ENCODE data around the gene RB1. TPM values are rescaled to one million over a fixed set of nuclear protein-coding genes. Genes with fewer than 3 reads are reported as not detected.
A peak's percentile ranks its signal among the peaks of the same experiment; 100 is the strongest.
"Not testable (repeated sequence)": the region's sequence is repeated elsewhere in the genome, so short reads cannot be mapped to it uniquely, and the experiment has no call there.

Gene RB1
- total and polyA plus RNA-seq, 7 experiments from 2014 or later = 12.1 to 37.1 (median 18.5) TPM

DNA sequence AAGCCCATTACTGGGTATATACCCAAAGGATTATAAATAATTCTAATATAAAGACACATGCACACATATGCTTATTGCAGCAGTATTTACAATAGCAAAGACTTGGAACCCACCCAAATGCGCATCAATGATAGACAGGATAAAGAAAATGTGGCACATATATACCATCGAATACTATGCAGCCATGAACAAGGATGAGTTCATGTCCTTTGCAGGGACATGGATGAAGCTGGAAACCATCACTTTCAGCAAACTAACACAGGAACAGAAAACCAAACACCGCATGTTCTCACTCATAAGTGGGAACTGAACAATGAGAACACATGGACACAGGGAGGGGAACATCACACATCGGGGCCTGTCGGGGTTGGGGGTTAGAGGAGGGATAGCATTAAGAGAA is 118.5 kb downstream of the RB1 start:
- H3K4me3 Mint-ChIP-seq; H3K4me3 ChIP-seq (ENCODE audit: low read length); DNase-seq; H3K9me3 ChIP-seq (ENCODE audit: control insufficient read depth in 2 of 3, low read length in 3 of 3); intact Hi-C loops (cut with micrococcal nuclease); ATAC-seq; H3K4me1 ChIP-seq (ENCODE audit: control insufficient read depth in 2 of 2, insufficient read depth in 2 of 2, low read length in 2 of 2); H3K36me3 ChIP-seq (ENCODE audit: control insufficient read depth in 2 of 3, insufficient read depth in 3 of 3, low read length in 3 of 3); H3K27me3 ChIP-seq (ENCODE audit: control insufficient read depth in 2 of 2, insufficient read depth in 2 of 2, low read length in 2 of 2); H3K27me3 Mint-ChIP-seq; H3K27ac ChIP-seq (ENCODE audit: low read depth, low read length): not testable (repeated sequence)
- CTCF ChIA-PET = interaction anchor here (0.7 kb wide), 1 partner anchor 19 kb away, joined by 4 read pairs; no protein-coding TSS in a partner anchor
- Mint-ChIP-seq H3K4me1 (peaks cover 0 to 12% (median 3%) of the 10 kb centered on the region in 7 donors), H3K9me3 (peaks cover 0 to 39% (median 8%) of the 10 kb centered on the region in 11 donors), H3K36me3 (peaks cover 0 to 63% (median 17%) of the 10 kb centered on the region in 5 donors), H3K27ac (peak overlapping the region in 3 of 9 donors; percentile 21 to 59 (median 26))
- POLR2A ChIA-PET = interaction anchor here (0.6 kb wide), 2 partner anchors 8 to 114 kb away, joined by 3 read pairs; no protein-coding TSS in a partner anchor

DNA sequence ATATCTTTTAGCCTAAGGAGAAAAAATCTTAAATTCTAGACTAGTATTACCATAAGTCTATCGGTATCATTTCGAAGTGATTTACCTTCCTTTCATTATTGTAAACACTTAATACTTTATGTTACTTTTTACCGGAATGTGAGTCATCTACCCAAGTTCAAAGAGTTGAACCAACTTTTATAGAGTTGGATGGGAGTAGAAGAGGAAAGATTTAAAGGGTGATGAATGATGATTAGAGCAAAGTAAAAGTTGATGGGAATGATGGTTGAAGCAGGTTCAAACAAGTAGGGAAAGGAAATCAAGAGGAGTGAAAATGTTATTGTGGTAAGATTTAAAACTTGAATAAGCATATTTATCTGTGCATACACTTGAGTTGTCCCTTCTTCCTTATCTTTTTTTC is 120.7 kb downstream of the RB1 start:
- Histone ChIP-seq H3K36me3 (ENCODE audit: control insufficient read depth in 2 of 3, insufficient read depth in 3 of 3, low read length in 3 of 3) (no peaks in the 10 kb centered on the region), H3K9me3 (ENCODE audit: control insufficient read depth in 2 of 3, low read length in 3 of 3) (no peaks in the 10 kb centered on the region), H3K27ac (ENCODE audit: low read depth, low read length) (no peak overlapping the region), H3K4me1 (ENCODE audit: control insufficient read depth in 2 of 2, insufficient read depth in 2 of 2, low read length in 2 of 2) (peaks cover 0 to 7% of the 10 kb centered on the region in 2 donors), H3K4me3 (ENCODE audit: low read length) (no peak overlapping the region), H3K27me3 (ENCODE audit: control insufficient read depth in 2 of 2, insufficient read depth in 2 of 2, low read length in 2 of 2) (no peaks in the 10 kb centered on the region)
- DNase-seq (no peak), ATAC-seq (no peak)
- Mint-ChIP-seq H3K4me1 (peaks cover 5 to 10% (median 8%) of the 10 kb centered on the region in 7 donors), H3K27me3 (no peaks in the 10 kb centered on the region), H3K4me3 (no peak overlapping the region), H3K9me3 (peaks cover 0 to 23% (median 3%) of the 10 kb centered on the region in 11 donors), H3K36me3 (peaks cover 0 to 52% (median 10%) of the 10 kb centered on the region in 5 donors), H3K27ac (no peak overlapping the region)
- ChIA-PET POLR2A (no interaction called here), CTCF (no interaction called here)
- intact Hi-C loops (cut with micrococcal nuclease) = no loop called here

DNA sequence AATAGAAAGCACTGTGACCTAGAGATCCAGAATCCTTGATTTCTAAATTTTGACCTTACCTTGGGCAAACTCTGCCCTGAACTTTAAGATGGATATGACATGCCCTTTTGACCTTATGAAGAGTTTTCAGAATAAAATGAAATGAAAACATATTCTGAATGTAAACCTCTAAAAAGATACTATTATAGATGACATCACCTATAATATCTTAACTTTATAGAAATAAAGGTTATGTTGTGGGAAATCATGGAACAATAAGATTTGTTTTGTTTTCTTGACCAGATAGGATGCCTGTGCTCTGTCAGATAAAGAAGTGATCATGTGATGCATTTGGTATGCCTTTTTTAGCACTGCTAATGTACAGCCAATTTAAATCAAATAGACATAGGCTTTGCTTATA is 122.5 kb downstream of the RB1 start:
- intact Hi-C loops (cut with micrococcal nuclease) = no loop called here
- peaks cover 4 to 10% of the 10 kb centered on the region in 2 donors for H3K4me1 ChIP-seq (ENCODE audit: control insufficient read depth in 2 of 2, insufficient read depth in 2 of 2, low read length in 2 of 2)
- ATAC-seq (no peak), DNase-seq (no peak)
- no peak overlapping the region for H3K4me3 ChIP-seq (ENCODE audit: low read length)
- H3K27me3 ChIP-seq (ENCODE audit: control insufficient read depth in 2 of 2, insufficient read depth in 2 of 2, low read length in 2 of 2) = no peaks in the 10 kb centered on the region
- H3K4me1 Mint-ChIP-seq = peaks cover 11 to 24% (median 20%) of the 10 kb centered on the region in 7 donors
- H3K27ac Mint-ChIP-seq = peak overlapping the region in 1 of 9 donors; percentile 39
- H3K27ac ChIP-seq (ENCODE audit: low read depth, low read length) = no peak overlapping the region
- H3K36me3 ChIP-seq (ENCODE audit: control insufficient read depth in 2 of 3, insufficient read depth in 3 of 3, low read length in 3 of 3) = no peaks in the 10 kb centered on the region
- peaks cover 0 to 16% (median 0%) of the 10 kb centered on the region in 11 donors for H3K9me3 Mint-ChIP-seq
- H3K9me3 ChIP-seq (ENCODE audit: control insufficient read depth in 2 of 3, low read length in 3 of 3) = no peaks in the 10 kb centered on the region
- no peak overlapping the region for H3K4me3 Mint-ChIP-seq
- CTCF ChIA-PET = no interaction called here
- POLR2A ChIA-PET = no interaction called here
- no peaks in the 10 kb centered on the region for H3K27me3 Mint-ChIP-seq
- peaks cover 0 to 39% (median 5%) of the 10 kb centered on the region in 5 donors for H3K36me3 Mint-ChIP-seq

DNA sequence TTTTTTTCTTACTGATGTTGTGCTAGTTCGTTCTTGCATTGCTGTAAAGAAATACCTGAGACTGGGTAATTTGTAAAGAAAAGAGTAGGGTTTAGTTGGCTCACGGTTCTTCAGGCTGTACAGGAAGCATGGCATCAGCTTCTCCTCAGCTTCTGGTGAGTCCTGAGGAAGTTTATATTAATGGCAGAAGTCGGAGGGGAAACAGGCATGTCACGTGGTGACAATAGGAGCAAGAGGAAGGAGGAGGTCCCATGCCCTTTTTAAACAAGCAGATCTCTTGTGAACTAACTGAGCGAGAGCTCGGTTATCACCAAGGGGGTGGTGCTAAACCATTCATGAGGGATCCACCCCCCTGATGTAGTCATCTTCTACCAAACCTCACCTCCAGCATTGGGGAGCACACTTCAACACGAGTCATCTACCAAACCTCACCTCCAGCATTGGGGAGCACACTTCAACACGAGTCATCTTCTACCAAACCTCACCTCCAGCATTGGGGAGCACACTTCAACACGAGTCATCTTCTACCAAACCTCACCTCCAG is 123.3 kb downstream of the RB1 start:
- H3K9me3 ChIP-seq (ENCODE audit: control insufficient read depth in 2 of 3, low read length in 3 of 3); H3K36me3 ChIP-seq (ENCODE audit: control insufficient read depth in 2 of 3, insufficient read depth in 3 of 3, low read length in 3 of 3); intact Hi-C loops (cut with micrococcal nuclease); H3K27me3 Mint-ChIP-seq; ATAC-seq; H3K4me3 ChIP-seq (ENCODE audit: low read length); H3K27me3 ChIP-seq (ENCODE audit: control insufficient read depth in 2 of 2, insufficient read depth in 2 of 2, low read length in 2 of 2); H3K4me3 Mint-ChIP-seq; CTCF ChIA-PET; H3K27ac ChIP-seq (ENCODE audit: low read depth, low read length); DNase-seq: not testable (repeated sequence)
- peaks cover 10 to 11% of the 10 kb centered on the region in 2 donors for H3K4me1 ChIP-seq (ENCODE audit: control insufficient read depth in 2 of 2, insufficient read depth in 2 of 2, low read length in 2 of 2)
- H3K9me3 Mint-ChIP-seq = peaks cover 0 to 13% (median 0%) of the 10 kb centered on the region in 11 donors
- peaks cover 13 to 32% (median 28%) of the 10 kb centered on the region in 7 donors for H3K4me1 Mint-ChIP-seq
- peak overlapping the region in 2 of 9 donors; percentile 8 to 39 for H3K27ac Mint-ChIP-seq
- peaks cover 0 to 35% (median 5%) of the 10 kb centered on the region in 5 donors for H3K36me3 Mint-ChIP-seq
- POLR2A ChIA-PET = interaction anchor here (0.6 kb wide), 2 partner anchors 12 to 98 kb away, joined by 3 read pairs; no protein-coding TSS in a partner anchor

DNA sequence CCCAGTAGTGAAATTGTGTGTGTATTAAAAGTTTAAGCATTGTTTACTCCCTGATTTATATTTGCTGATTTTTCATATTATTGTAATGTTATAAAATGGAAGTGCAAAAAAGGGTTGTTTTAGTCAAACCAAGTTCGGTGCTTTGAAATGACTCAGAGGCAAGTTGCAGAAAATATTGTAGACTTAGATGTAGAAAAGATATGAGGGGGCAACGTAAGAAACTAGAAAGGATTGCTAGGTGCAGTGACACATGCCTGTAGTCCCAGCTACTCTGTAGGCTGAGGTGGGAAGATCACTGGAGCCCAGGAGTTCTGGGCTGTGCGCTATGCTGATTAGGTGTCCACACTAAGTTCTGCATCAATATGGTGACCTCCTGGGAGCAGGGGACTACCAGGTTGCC is 125.5 kb downstream of the RB1 start:
- H3K9me3 Mint-ChIP-seq = peaks cover 0 to 8% (median 0%) of the 10 kb centered on the region in 11 donors
- Histone ChIP-seq H3K36me3 (ENCODE audit: control insufficient read depth in 2 of 3, insufficient read depth in 3 of 3, low read length in 3 of 3) (no peaks in the 10 kb centered on the region), H3K27ac (ENCODE audit: low read depth, low read length) (no peak overlapping the region), H3K4me1 (ENCODE audit: control insufficient read depth in 2 of 2, insufficient read depth in 2 of 2, low read length in 2 of 2) (peaks cover 10 to 18% of the 10 kb centered on the region in 2 donors), H3K27me3 (ENCODE audit: control insufficient read depth in 2 of 2, insufficient read depth in 2 of 2, low read length in 2 of 2) (no peaks in the 10 kb centered on the region), H3K4me3 (ENCODE audit: low read length) (no peak overlapping the region), H3K9me3 (ENCODE audit: control insufficient read depth in 2 of 3, low read length in 3 of 3) (no peaks in the 10 kb centered on the region)
- CTCF ChIA-PET = no interaction called here
- DNase-seq = no peak
- POLR2A ChIA-PET = interaction anchor here (0.6 to 1.1 kb wide), 2 partner anchors 10 to 103 kb away, joined by 3 read pairs; no protein-coding TSS in a partner anchor
- intact Hi-C loops (cut with micrococcal nuclease) = no loop called here
- peaks cover 0 to 32% (median 5%) of the 10 kb centered on the region in 5 donors for H3K36me3 Mint-ChIP-seq
- ATAC-seq = no peak
- no peaks in the 10 kb centered on the region for H3K27me3 Mint-ChIP-seq
- peaks cover 16 to 39% (median 31%) of the 10 kb centered on the region in 7 donors for H3K4me1 Mint-ChIP-seq
- H3K4me3 Mint-ChIP-seq = no peak overlapping the region
- peak overlapping the region in 1 of 9 donors; percentile 17 for H3K27ac Mint-ChIP-seq

DNA sequence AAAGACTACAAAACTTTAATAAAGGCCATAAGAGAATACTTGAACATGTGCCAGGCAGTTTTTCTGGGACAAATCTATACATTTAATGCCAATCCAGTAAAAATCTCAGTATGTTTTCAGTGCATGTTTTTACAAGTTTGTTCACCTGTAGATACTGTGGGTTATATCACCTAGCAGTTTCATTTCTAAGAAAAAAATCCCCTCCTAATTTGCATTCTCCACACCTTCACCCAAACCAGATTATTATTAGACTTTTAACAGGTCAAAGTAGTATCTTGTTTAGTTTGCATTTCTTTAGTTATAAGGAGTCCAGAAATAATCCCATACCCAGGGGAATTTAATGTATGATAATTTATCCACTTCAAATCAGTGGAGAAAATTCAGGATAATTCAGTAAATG is 126.3 kb downstream of the RB1 start:
- H3K27ac Mint-ChIP-seq = peak overlapping the region in 2 of 9 donors; percentile 15 to 65
- H3K4me3 Mint-ChIP-seq = no peak overlapping the region
- peaks cover 10 to 25% of the 10 kb centered on the region in 2 donors for H3K4me1 ChIP-seq (ENCODE audit: control insufficient read depth in 2 of 2, insufficient read depth in 2 of 2, low read length in 2 of 2)
- H3K4me3 ChIP-seq (ENCODE audit: low read length) = no peak overlapping the region
- ChIA-PET POLR2A (interaction anchor here (0.6 to 1.1 kb wide), 4 partner anchors 11 to 143 kb away, joined by 3 to 5 read pairs (median 3); no protein-coding TSS in a partner anchor), CTCF (interaction anchor here (0.6 kb wide), 1 partner anchor 53 kb away, joined by 3 read pairs; no protein-coding TSS in a partner anchor)
- H3K9me3 Mint-ChIP-seq = peaks cover 0 to 4% (median 0%) of the 10 kb centered on the region in 11 donors
- ATAC-seq = no peak
- H3K36me3 Mint-ChIP-seq = peaks cover 0 to 32% (median 6%) of the 10 kb centered on the region in 5 donors
- H3K27me3 ChIP-seq (ENCODE audit: control insufficient read depth in 2 of 2, insufficient read depth in 2 of 2, low read length in 2 of 2) = no peaks in the 10 kb centered on the region
- no peak for DNase-seq
- H3K4me1 Mint-ChIP-seq = peaks cover 21 to 46% (median 38%) of the 10 kb centered on the region in 7 donors
- H3K27me3 Mint-ChIP-seq = no peaks in the 10 kb centered on the region
- no peaks in the 10 kb centered on the region for H3K36me3 ChIP-seq (ENCODE audit: control insufficient read depth in 2 of 3, insufficient read depth in 3 of 3, low read length in 3 of 3)
- intact Hi-C loops (cut with micrococcal nuclease) = loop anchor here in 1 of 2 donors (2.0 kb wide), 1 partner anchor 19 kb away; no protein-coding TSS in a partner anchor
- H3K27ac ChIP-seq (ENCODE audit: low read depth, low read length) = no peak overlapping the region
- no peaks in the 10 kb centered on the region for H3K9me3 ChIP-seq (ENCODE audit: control insufficient read depth in 2 of 3, low read length in 3 of 3)

Data from naive thymus-derived CD4-positive, alpha-beta T cell (primary cell).